H1 (cell line): ENCODE data around the gene CHD2. TPM values are rescaled to one million over a fixed set of nuclear protein-coding genes. Genes with fewer than 3 reads are reported as not detected.

Source experiments
- ATF3 ChIP-seq: IDR thresholded peaks from 2 replicates; pipeline ENCODE4 v1.6.1; 2011; ENCODE audit warnings: low read depth, mild to moderate bottlenecking, low read length; ENCODE audit not compliant: insufficient read depth
- CEBPB ChIP-seq: IDR thresholded peaks from 2 replicates; pipeline ENCODE4 v1.6.1; 2012; ENCODE audit warnings: low read depth, low read length
- CHD7 ChIP-seq: fragments of 300-600 bp; sonication (generic); IDR thresholded peaks from 2 replicates; pipeline ENCODE4 v1.7.1; 2012; ENCODE audit warnings: low read length, moderate library complexity, mild to moderate bottlenecking, inconsistent platforms; ENCODE audit not compliant: insufficient replicate concordance
- GABPA ChIP-seq: IDR thresholded peaks from 2 replicates; pipeline ENCODE4 v1.6.1; 2011; ENCODE audit warnings: mild to moderate bottlenecking, low read length, moderate library complexity, borderline replicate concordance; ENCODE audit not compliant: insufficient read depth
- GTF2F1 ChIP-seq: IDR thresholded peaks from 2 replicates; pipeline ENCODE4 v1.6.1; 2012; ENCODE audit warnings: low read depth, low read length, improper control_type of control experiment, borderline replicate concordance
- RBBP5 ChIP-seq: IDR thresholded peaks from 2 replicates; pipeline ENCODE4 v1.7.1; 2012; ENCODE audit warnings: low read depth, mild to moderate bottlenecking, inconsistent platforms, low read length, moderate library complexity, borderline replicate concordance
- SP4 ChIP-seq: IDR thresholded peaks from 2 replicates; pipeline ENCODE4 v1.6.1; 2012; ENCODE audit warnings: low read length, inconsistent platforms
- TAF1 ChIP-seq: IDR thresholded peaks from 2 replicates; pipeline ENCODE4 v1.6.1; 2011; ENCODE audit warnings: mild to moderate bottlenecking, low read depth, low read length
- polyA plus RNA-seq, 7 experiments: library from polyadenylated mRNA; depleted of rRNA in 3 of 7; stranded (reverse) in 5 of 7; unstranded in 2 of 7; fragments of >200 nt in 5 of 7; fragments of 200-250 nt in 2 of 7; gene quantifications; 1 replicate in 5 of 7; 2 replicates in 1 of 7; 4 replicates in 1 of 7; pipeline versions ENCODE4 v1.2.1 to v1.2.3, GENCODE V29; 2011 to 2013; ENCODE audit warnings: missing spikeins in 2 of 7, mixed read lengths in 2 of 7
- total RNA-seq: library from RNA; stranded (reverse); fragmentation: NEBNext Ultra II Directional; extraction: Animal tissue kit (Norgen Biotek cat#: 25700); gene quantifications from 2 replicates; pipeline ENCODE4 v1.2.1, GENCODE V29; 2021

The CHD2 gene
- total and polyA plus RNA-seq, 2 of the 8 experiments (the other 6 are each of a cell fraction or from before 2014, with no cell fraction given), result 28.8 to 70.0 TPM

GRCh38 chr15:92903966-92904721, 4.0 kb downstream of the CHD2 start (continued):
- peak; percentile 50 for TF ChIP-seq CHD7
- 0 out of 2 replicates have a peak, but pooled peaks have one; percentile 15 for TF ChIP-seq CEBPB
- TF ChIP-seq RBBP5, result 0 out of 2 replicates have a peak, but pooled peaks have one; percentile 40
- 0 out of 2 replicates have a peak, but pooled peaks have one; percentile 59 for TF ChIP-seq SP4
- peak; percentile 97 for TF ChIP-seq TAF1
- TF ChIP-seq ATF3, result no peak
- TF ChIP-seq GABPA, result peak; percentile 66; the same call in 1 of the 2 replicates
- peak; percentile 60; the same call in 1 of the 2 replicates for TF ChIP-seq GTF2F1
